ENCODE results near the gene SLC8A1. TPM values are rescaled to one million over a fixed set of nuclear protein-coding genes. Genes with fewer than 3 reads are reported as not detected.
A peak's percentile ranks its signal among the peaks of the same experiment; 100 is the strongest.

Gene SLC8A1
- total and polyA plus RNA-seq, 5 experiments from 2014 or later, result 0.22 to 0.34 TPM; not detected in 3

DNA sequence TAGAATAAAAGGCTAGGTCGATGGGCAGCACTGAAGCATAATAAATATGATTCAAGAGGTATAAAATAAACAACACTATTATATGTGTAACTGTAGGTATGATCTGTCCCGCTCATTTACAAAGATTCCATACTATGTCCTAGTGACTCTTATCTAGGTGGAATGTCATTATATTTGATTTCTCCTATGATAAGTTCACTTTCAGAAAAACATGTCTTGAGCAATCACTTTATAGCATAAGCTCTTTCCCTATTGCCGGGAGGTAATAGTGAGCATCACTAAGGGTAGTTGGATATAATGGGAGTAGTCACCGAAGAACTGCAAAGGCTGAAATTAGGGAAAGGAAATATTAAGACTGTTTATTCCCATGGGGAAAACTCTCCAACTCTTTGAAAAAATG is 342.5 kb downstream of the SLC8A1 start:
- no peak overlapping the region for H3K4me3 Mint-ChIP-seq
- ATAC-seq, result no peak
- DNase-seq, result no peak
- H3K4me1 Mint-ChIP-seq, result no peaks in the 10 kb centered on the region
- H3K9me3 Mint-ChIP-seq, result no peaks in the 10 kb centered on the region
- POLR2A ChIA-PET, result no interaction called here
- peak overlapping the region in 1 of 10 donors; percentile 63 for H3K27ac Mint-ChIP-seq
- H3K36me3 Mint-ChIP-seq, result no peaks in the 10 kb centered on the region
- H3K27me3 Mint-ChIP-seq, result peaks cover 0 to 2% (median 0%) of the 10 kb centered on the region in 5 donors

DNA sequence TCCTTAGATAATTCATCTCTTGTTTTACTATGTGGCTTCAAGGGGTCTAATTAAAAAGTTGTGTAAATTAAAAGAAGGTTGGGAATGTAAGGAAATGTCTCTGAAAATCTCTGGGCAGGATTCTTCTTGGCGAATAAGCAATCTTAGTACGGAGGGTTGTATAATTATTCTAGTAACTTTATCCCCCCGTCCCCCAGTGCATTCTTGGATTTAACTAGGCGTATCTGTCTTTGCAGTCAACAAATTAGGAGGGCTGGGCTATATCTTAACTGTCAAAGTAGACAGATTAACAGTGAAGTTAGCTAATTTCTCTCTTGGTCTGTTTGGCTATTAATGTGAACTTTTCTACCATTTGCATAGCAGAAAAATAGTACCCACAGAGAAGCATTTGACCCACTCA is 343.0 kb downstream of the SLC8A1 start:
- H3K27ac Mint-ChIP-seq, result peak overlapping the region in 1 of 10 donors; percentile 63
- DNase-seq (no peak), ATAC-seq (no peak)
- no peaks in the 10 kb centered on the region for H3K36me3 Mint-ChIP-seq
- peaks cover 0 to 2% (median 0%) of the 10 kb centered on the region in 5 donors for H3K27me3 Mint-ChIP-seq
- no peaks in the 10 kb centered on the region for H3K9me3 Mint-ChIP-seq
- H3K4me3 Mint-ChIP-seq, result no peak overlapping the region
- POLR2A ChIA-PET, result no interaction called here
- H3K4me1 Mint-ChIP-seq, result no peaks in the 10 kb centered on the region

GRCh38 chr2:40106061-40106460 is 345.8 kb downstream of the SLC8A1 start:
- DNase-seq (no peak), ATAC-seq (no peak)
- no peak overlapping the region for H3K27ac Mint-ChIP-seq
- H3K27me3 Mint-ChIP-seq, result peaks cover 0 to 2% (median 0%) of the 10 kb centered on the region in 5 donors
- no peaks in the 10 kb centered on the region for H3K4me1 Mint-ChIP-seq
- no peak overlapping the region for H3K4me3 Mint-ChIP-seq
- no peaks in the 10 kb centered on the region for H3K9me3 Mint-ChIP-seq
- POLR2A ChIA-PET, result no interaction called here
- no peaks in the 10 kb centered on the region for H3K36me3 Mint-ChIP-seq

- DNase-seq (no peak), ATAC-seq (no peak)
- Mint-ChIP-seq H3K36me3 (no peaks in the 10 kb centered on the region), H3K27me3 (peaks cover 0 to 2% (median 0%) of the 10 kb centered on the region in 5 donors), H3K4me1 (no peaks in the 10 kb centered on the region), H3K27ac (no peak overlapping the region), H3K9me3 (no peaks in the 10 kb centered on the region), H3K4me3 (no peak overlapping the region)
- POLR2A ChIA-PET, result no interaction called here
Measured at GRCh38 chr2:40105593-40105992, 346.3 kb downstream of the SLC8A1 start.

DNA sequence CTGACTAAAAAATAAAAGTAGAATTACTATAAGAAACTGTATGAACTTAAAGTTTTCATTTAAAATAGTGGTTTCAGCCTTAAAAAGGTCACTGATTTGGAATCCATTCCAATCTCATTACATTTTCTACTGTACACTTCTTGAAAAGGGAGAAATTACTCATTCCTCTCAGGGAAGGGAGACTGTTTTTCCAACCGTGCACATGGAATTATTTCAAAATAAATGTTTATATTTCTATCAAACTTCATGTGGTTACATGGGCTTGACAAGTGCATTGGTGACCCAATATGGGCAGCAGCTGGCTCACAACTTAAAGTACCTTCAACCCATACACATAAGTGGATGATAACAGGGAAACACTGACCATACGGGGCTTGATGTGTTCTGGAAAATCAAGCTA is 348.3 kb downstream of the SLC8A1 start:
- Mint-ChIP-seq H3K9me3 (no peaks in the 10 kb centered on the region), H3K4me1 (no peaks in the 10 kb centered on the region), H3K4me3 (no peak overlapping the region), H3K36me3 (no peaks in the 10 kb centered on the region), H3K27me3 (peaks cover 0 to 3% (median 0%) of the 10 kb centered on the region in 5 donors), H3K27ac (no peak overlapping the region)
- POLR2A ChIA-PET, result no interaction called here
- DNase-seq (no peak), ATAC-seq (no peak)

GRCh38 chr2:40103163-40103562 is 348.7 kb downstream of the SLC8A1 start:
- Mint-ChIP-seq H3K4me3 (no peak overlapping the region), H3K36me3 (no peaks in the 10 kb centered on the region), H3K27me3 (peaks cover 0 to 3% (median 0%) of the 10 kb centered on the region in 5 donors), H3K9me3 (no peaks in the 10 kb centered on the region), H3K4me1 (no peaks in the 10 kb centered on the region), H3K27ac (no peak overlapping the region)
- ATAC-seq (no peak), DNase-seq (no peak)
- POLR2A ChIA-PET, result no interaction called here

- no peak overlapping the region for H3K27ac Mint-ChIP-seq
- POLR2A ChIA-PET, result no interaction called here
- no peak for DNase-seq
Measured at GRCh38 chr2:40102447-40102846, 349.4 kb downstream of the SLC8A1 start.

DNA sequence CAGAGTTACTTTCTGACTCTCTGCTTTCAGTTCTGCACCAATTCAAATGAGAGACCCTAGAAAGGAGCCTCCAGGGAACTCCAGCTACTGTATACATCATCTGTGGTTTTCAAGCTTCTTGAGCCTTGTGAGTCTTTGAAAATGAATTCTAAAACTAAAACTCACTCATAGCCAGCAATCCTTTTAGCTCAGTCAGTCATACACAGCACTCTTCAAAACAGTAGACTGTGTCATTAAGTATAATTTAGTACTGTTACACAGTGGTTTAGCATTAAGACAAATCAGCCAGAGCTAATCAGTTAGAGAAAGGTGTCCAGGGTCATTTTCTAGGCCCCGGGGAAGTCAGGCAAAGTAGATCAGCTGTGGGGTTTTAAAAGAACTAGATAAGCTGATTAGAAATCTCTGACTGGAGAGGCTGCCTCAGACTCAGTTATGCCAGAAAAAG is 350.7 kb downstream of the SLC8A1 start:
- peaks cover 0 to 3% (median 0%) of the 10 kb centered on the region in 5 donors for H3K27me3 Mint-ChIP-seq
- no peaks in the 10 kb centered on the region for H3K9me3 Mint-ChIP-seq
- peak overlapping the region in 1 of 10 donors; percentile 25 for H3K27ac Mint-ChIP-seq
- ATAC-seq (no peak), DNase-seq (no peak)
- H3K4me3 Mint-ChIP-seq, result no peak overlapping the region
- H3K36me3 Mint-ChIP-seq, result no peaks in the 10 kb centered on the region
- no peaks in the 10 kb centered on the region for H3K4me1 Mint-ChIP-seq
- POLR2A ChIA-PET, result interaction anchor here (0.6 kb wide), 1 partner anchor 11 kb away, joined by 3 read pairs; no protein-coding TSS in a partner anchor

More at GRCh38 chr2:40102447-40102846, 349.4 kb downstream of the SLC8A1 start:
- H3K4me1 Mint-ChIP-seq, result no peaks in the 10 kb centered on the region
- ATAC-seq, result no peak
- peaks cover 0 to 3% (median 0%) of the 10 kb centered on the region in 5 donors for H3K27me3 Mint-ChIP-seq
- H3K4me3 Mint-ChIP-seq, result no peak overlapping the region
- no peaks in the 10 kb centered on the region for H3K36me3 Mint-ChIP-seq
- no peaks in the 10 kb centered on the region for H3K9me3 Mint-ChIP-seq

DNA sequence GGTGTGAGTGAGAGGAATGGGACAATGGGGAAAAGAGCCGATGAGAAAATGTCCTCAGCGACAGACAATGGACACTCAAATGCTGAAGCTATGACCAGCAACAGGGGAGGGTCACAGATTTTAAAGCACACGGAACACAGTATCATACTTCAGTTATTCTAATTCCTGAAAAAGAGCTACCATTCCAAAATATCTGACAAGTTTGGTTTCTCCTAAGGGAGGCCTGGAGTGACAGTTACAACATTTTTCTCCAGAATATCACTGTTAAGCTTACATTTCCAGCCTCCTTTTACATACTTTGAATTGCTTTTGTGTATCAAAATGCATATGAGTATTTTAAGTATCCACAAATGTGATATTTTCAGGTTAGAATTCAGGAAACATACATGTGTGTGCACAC is 351.2 kb downstream of the SLC8A1 start:
- no peak overlapping the region for H3K27ac Mint-ChIP-seq
- peaks cover 0 to 3% (median 0%) of the 10 kb centered on the region in 5 donors for H3K27me3 Mint-ChIP-seq
- no peak overlapping the region for H3K4me3 Mint-ChIP-seq
- DNase-seq (no peak), ATAC-seq (no peak)
- no peaks in the 10 kb centered on the region for H3K4me1 Mint-ChIP-seq
- POLR2A ChIA-PET, result no interaction called here
- H3K9me3 Mint-ChIP-seq, result no peaks in the 10 kb centered on the region
- H3K36me3 Mint-ChIP-seq, result no peaks in the 10 kb centered on the region

DNA sequence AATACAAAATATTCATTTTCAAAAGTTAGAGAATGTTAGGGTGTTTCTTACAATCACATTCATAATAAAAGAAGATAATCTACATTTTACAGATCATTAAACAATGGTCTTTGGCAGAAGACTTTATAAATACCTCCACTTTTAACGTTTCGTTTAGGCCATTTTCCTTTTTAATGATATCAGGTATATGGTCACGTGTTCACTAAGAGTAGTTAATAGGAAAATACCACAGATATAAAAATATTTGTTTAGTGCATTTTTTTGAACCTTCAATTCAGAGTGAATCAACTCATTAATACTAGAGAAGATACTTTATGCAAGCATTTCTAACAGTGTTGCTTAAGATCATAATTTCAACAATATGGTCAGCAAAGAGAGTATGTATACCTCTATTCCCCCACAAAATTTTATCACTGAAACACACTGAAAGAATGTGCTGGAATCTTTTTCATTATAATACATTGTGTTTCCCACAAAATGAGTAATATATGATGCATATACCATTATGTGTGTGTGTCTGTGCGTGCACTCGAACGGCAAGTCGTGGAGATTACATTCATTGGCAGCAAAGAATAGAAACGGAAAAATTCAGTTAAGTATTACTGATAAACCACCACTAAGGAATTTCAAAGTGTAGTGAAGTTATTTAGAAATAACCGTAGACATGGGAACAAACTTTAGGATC is 353.0 kb downstream of the SLC8A1 start:
- peaks cover 0 to 3% (median 0%) of the 10 kb centered on the region in 5 donors for H3K27me3 Mint-ChIP-seq
- no peak overlapping the region for H3K27ac Mint-ChIP-seq
- DNase-seq, result no peak
- H3K4me1 Mint-ChIP-seq, result no peaks in the 10 kb centered on the region
- no peak for ATAC-seq
- no peaks in the 10 kb centered on the region for H3K36me3 Mint-ChIP-seq
- H3K9me3 Mint-ChIP-seq, result no peaks in the 10 kb centered on the region
- POLR2A ChIA-PET, result no interaction called here
- no peak overlapping the region for H3K4me3 Mint-ChIP-seq

- Mint-ChIP-seq H3K36me3 (no peaks in the 10 kb centered on the region), H3K27ac (no peak overlapping the region), H3K27me3 (peaks cover 0 to 3% (median 0%) of the 10 kb centered on the region in 5 donors), H3K9me3 (no peaks in the 10 kb centered on the region), H3K4me1 (no peaks in the 10 kb centered on the region), H3K4me3 (no peak overlapping the region)
- DNase-seq, result no peak
- POLR2A ChIA-PET, result no interaction called here
- ATAC-seq, result no peak
Measured at GRCh38 chr2:40097691-40098385, 354.1 kb downstream of the SLC8A1 start.

GRCh38 chr2:40096360-40096759 is 355.5 kb downstream of the SLC8A1 start:
- POLR2A ChIA-PET, result no interaction called here
- DNase-seq, result no peak

GRCh38 chr2:40095000-40095399 is 356.9 kb downstream of the SLC8A1 start:
- H3K27me3 Mint-ChIP-seq, result peaks cover 0 to 3% (median 0%) of the 10 kb centered on the region in 5 donors
- H3K4me1 Mint-ChIP-seq, result no peaks in the 10 kb centered on the region
- no peaks in the 10 kb centered on the region for H3K36me3 Mint-ChIP-seq
- POLR2A ChIA-PET, result no interaction called here
- no peaks in the 10 kb centered on the region for H3K9me3 Mint-ChIP-seq
- H3K4me3 Mint-ChIP-seq, result no peak overlapping the region
- no peak for ATAC-seq
- no peak for DNase-seq
- no peak overlapping the region for H3K27ac Mint-ChIP-seq

More at GRCh38 chr2:40096360-40096759, 355.5 kb downstream of the SLC8A1 start:
- H3K4me3 Mint-ChIP-seq, result no peak overlapping the region
- H3K4me1 Mint-ChIP-seq, result no peaks in the 10 kb centered on the region
- no peak overlapping the region for H3K27ac Mint-ChIP-seq
- no peaks in the 10 kb centered on the region for H3K9me3 Mint-ChIP-seq
- no peaks in the 10 kb centered on the region for H3K36me3 Mint-ChIP-seq
- no peak for ATAC-seq
- peaks cover 0 to 3% (median 0%) of the 10 kb centered on the region in 5 donors for H3K27me3 Mint-ChIP-seq

Measured in naive thymus-derived CD8-positive, alpha-beta T cell (primary cell).